Measurements from ENCODE around the gene AGTRAP.

Gene AGTRAP

DNA sequence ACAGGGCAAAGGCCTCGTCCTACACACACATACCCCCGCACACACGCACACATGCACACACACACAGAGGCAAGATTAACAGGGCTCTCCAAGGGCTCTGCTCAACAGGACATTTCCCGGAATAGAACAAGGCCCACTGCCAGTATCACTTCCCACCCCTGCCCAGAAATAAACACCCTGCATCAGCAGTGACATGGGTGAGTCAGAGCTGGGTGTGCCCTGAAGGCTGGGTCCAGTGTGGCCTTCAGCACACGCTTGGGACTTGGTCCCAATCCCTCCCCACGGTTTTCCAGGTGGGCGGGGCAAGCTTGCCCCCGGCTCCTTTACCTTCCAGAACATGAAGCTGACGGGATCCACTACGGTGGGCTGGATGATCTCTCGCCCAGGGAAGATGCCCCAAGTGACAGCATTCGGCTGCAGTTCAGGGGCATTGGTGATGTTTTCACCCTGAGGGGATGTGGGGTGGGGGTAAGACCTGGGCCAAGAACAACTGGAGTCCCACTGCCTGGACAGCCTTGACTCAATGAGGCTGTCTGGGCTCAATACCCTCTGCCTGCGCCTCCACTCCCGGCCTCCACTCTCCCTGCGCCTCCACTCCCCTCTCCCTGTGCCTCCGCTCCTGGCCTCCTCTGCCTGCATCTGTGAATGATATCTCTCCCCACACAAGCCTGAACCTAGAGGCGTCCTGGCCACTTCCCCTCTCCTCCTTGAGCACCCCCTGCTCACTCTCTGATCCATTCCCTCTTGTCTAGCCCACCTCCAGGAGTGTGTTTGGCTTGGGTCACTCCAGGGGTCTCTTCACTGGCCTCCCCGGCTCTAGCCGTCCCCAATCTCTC lies 55.2 kb downstream of the AGTRAP start:
- DNase-seq (ENCODE audit: low spot score) = no peak
- no peak for TF ChIP-seq CTCF (IDR thresholded peaks at IDR 0.05; ENCODE audit: extremely low read depth, missing control alignments)

GRCh38 chr1:11792106-11792505 lies 56.2 kb downstream of the AGTRAP start:
- TF ChIP-seq CTCF (IDR thresholded peaks at IDR 0.05; ENCODE audit: extremely low read depth, missing control alignments) = no peak
- DNase-seq (ENCODE audit: low spot score) = no peak

DNA sequence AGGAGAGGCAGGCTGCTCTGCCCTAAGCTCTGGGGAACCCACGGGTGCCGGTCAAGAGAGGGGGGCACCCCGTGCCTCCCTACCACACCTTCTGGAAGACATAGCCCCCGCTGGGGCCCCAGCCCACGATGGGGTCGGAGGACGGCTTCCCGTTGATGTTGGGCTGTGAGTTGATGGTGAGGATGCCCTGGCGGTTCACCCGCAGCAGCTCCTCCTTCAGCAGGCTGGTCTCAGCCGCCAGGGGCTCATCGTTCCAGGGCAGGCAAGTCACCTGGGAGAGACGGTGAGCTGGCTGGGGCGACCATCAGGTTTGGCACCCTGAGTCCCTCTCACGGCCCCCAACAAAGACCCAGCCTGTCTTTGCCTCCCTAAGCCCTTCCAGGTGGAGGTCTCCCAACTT lies 57.9 kb downstream of the AGTRAP start:
- TF ChIP-seq CTCF (IDR thresholded peaks at IDR 0.05; ENCODE audit: extremely low read depth, missing control alignments) = no peak
- DNase-seq (ENCODE audit: low spot score) = no peak

GRCh38 chr1:11794446-11795237 lies 58.7 kb downstream of the AGTRAP start:
- TF ChIP-seq CTCF (IDR thresholded peaks at IDR 0.05; ENCODE audit: extremely low read depth, missing control alignments) = no peak
- DNase-seq (ENCODE audit: low spot score) = no peak

- TF ChIP-seq CTCF (IDR thresholded peaks at IDR 0.05; ENCODE audit: extremely low read depth, missing control alignments) = no peak
- DNase-seq (ENCODE audit: low spot score) = no peak
Observed at GRCh38 chr1:11795238-11795890, 59.4 kb downstream of the AGTRAP start.

DNA sequence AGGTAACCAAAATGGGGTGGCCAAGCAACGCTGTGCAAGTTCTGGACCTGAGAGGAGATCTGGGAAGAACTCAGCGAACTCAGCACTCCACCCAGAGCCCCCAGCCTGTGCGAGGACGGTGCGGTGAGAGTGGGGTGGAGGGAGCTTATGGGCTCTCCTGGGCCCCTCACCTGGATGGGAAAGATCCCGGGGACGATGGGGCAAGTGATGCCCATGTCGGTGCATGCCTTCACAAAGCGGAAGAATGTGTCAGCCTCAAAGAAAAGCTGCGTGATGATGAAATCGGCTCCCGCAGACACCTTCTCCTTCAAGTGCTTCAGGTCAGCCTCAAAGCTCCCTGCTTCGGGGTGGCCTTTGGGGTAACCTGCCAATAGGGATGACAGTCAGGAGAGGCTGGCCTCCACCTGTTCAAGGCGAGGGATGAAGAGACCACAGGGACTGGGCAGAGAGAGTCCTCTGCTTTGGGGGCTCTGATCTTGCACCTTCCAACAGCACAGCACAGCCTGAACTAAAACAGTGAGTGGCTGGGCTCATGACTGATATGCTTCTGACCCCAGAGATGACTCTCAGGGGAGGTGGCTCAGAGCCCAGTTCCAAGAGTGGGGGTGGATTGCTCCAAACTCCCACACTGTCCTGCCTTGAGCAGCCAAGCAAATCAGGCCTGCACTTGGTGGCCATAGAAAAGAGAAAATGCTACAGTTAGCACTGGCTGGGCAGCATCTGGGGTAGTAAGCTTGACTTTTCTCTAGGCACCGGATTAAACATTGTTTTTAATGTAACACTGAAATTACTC lies 60.3 kb downstream of the AGTRAP start:
- DNase-seq (ENCODE audit: low spot score) = no peak
- TF ChIP-seq CTCF (IDR thresholded peaks at IDR 0.05; ENCODE audit: extremely low read depth, missing control alignments) = no peak

Data from GM20000 (cell line).